H1 (cell line): ENCODE data around the gene DEFB113. TPM values are rescaled to one million over a fixed set of nuclear protein-coding genes. Genes with fewer than 3 reads are reported as not detected.
A peak's percentile ranks its signal among the peaks of the same experiment; 100 is the strongest.

Source experiments
- CTCF ChIA-PET: fragments of 300-600 bp; sonication (Branson Sonifier 250); formaldehyde crosslinking; loops from one replicate; lab custom pipeline; 2021; ENCODE audit not compliant: partially characterized antibody; lab: Charles Lee
- POLR2A ChIA-PET: fragments of 300-600 bp; sonication (Branson Sonifier 250); formaldehyde crosslinking; loops from one replicate; lab custom pipeline; 2021; ENCODE audit warnings: inconsistent platforms; ENCODE audit not compliant: partially characterized antibody; lab: Charles Lee
- DNase-seq, 2 experiments: peaks; one replicate each; pipeline versions ENCODE4 v3.0.0 to v3.0.0-alpha.2; 2010 to 2022; ENCODE audit warnings: low spot score in 2 of 2, low read depth in 1 of 2, mixed read lengths in 1 of 2
- FAIRE-seq: peaks from 2 replicates; lab custom pipeline; 2011; peaks lifted over from hg19 to GRCh38; lab: Jason Lieb, UNC
- H2AFZ ChIP-seq: 2 replicates; pipeline ENCODE4 v1.8.1; 2012; ENCODE audit warnings: low read length, inconsistent platforms
- H2AK5ac ChIP-seq: 2 replicates; pipeline ENCODE4 v1.6.1; 2013; ENCODE audit warnings: low read depth, low read length
- H2BK120ac ChIP-seq: replicated peaks from 2 replicates; pipeline ENCODE3; 2013; ENCODE audit warnings: low read depth, low read length, inconsistent platforms
- H2BK12ac ChIP-seq: 2 replicates; pipeline ENCODE4 v1.6.1; 2013; ENCODE audit warnings: low read depth, low read length
- H2BK15ac ChIP-seq: 2 replicates; pipeline ENCODE4 v1.6.1; 2013; ENCODE audit warnings: low read length
- H2BK20ac ChIP-seq: 2 replicates; pipeline ENCODE4 v1.6.1; 2013; ENCODE audit warnings: low read length
- H2BK5ac ChIP-seq: 2 replicates; pipeline ENCODE4 v1.6.1; 2013; ENCODE audit warnings: low read depth, low read length
- H3K14ac ChIP-seq: 2 replicates; pipeline ENCODE4 v1.6.1; 2013; ENCODE audit warnings: inconsistent platforms; ENCODE audit not compliant: insufficient read length
- H3K18ac ChIP-seq: 2 replicates; pipeline ENCODE4 v1.6.1; 2013; ENCODE audit warnings: low read length; ENCODE audit errors: extremely low read depth
- H3K23ac ChIP-seq: 2 replicates; pipeline ENCODE4 v1.6.1; 2013; ENCODE audit warnings: inconsistent platforms; ENCODE audit not compliant: insufficient read length
- H3K23me2 ChIP-seq: 2 replicates; pipeline ENCODE4 v1.6.1; 2013; ENCODE audit warnings: low read depth, low read length
- H3K27ac ChIP-seq: 2 replicates; pipeline ENCODE4 v1.6.1; 2011; ENCODE audit warnings: low read depth, low read length, inconsistent platforms
- H3K27me3 ChIP-seq, 4 experiments: replicated peaks in 1 of 4; 1 replicate in 1 of 4; 2 replicates in 3 of 4; pipeline versions ENCODE4 v1.6.1 to v1.8.1; 2011 to 2013; ENCODE audit warnings: low read length in 3 of 4, mild to moderate bottlenecking in 3 of 4, inconsistent platforms in 2 of 4, mixed read lengths in 2 of 4, moderate library complexity in 1 of 4; ENCODE audit not compliant: control insufficient read depth in 3 of 4, insufficient read depth in 3 of 4; ENCODE audit errors: extremely low read depth in 1 of 4
- H3K36me3 ChIP-seq, 4 experiments: 2 replicates each; pipeline versions ENCODE4 v1.6.1 to v1.8.1; 2011 to 2013; ENCODE audit warnings: mild to moderate bottlenecking in 4 of 4, low read length in 3 of 4, moderate library complexity in 2 of 4, control low read depth in 1 of 4, inconsistent platforms in 1 of 4; ENCODE audit not compliant: insufficient read depth in 4 of 4, control insufficient read depth in 2 of 4
- H3K4ac ChIP-seq: replicated peaks from 2 replicates; pipeline ENCODE3; 2013; ENCODE audit warnings: low read length, low read depth, mixed read lengths, inconsistent platforms; ENCODE audit not compliant: insufficient read length
- H3K4me1 ChIP-seq, 4 experiments: replicated peaks in 1 of 4; 1 replicate in 1 of 4; 2 replicates in 3 of 4; pipeline versions ENCODE4 v1.6.1 to v1.8.1; 2011 to 2013; ENCODE audit warnings: low read length in 3 of 4, inconsistent platforms in 2 of 4, mixed read lengths in 1 of 4; ENCODE audit not compliant: insufficient read depth in 4 of 4, control insufficient read depth in 3 of 4
- H3K4me2 ChIP-seq, 2 experiments: 2 replicates each; pipeline versions ENCODE4 v1.6.1 to v1.8.1; 2011 to 2013; ENCODE audit warnings: low read depth in 2 of 2, low read length in 2 of 2, control low read depth in 1 of 2, inconsistent platforms in 1 of 2, mild to moderate bottlenecking in 1 of 2; ENCODE audit not compliant: insufficient read depth in 1 of 2
- H3K4me3 ChIP-seq, 4 experiments: fragments of 200-600, 300-600 bp in 1 of 4; sonication (generic), shearing (Covaris generic), sonication (Bioruptor Twin) in 1 of 4; 2 replicates each; pipeline versions ENCODE4 v1.5.1 to v1.8.1; 2011 to 2016; ENCODE audit warnings: low read length in 4 of 4, low read depth in 3 of 4, control low read depth in 2 of 4, inconsistent platforms in 2 of 4, mild to moderate bottlenecking in 2 of 4, mixed read lengths in 1 of 4, moderate library complexity in 1 of 4; ENCODE audit not compliant: insufficient read depth in 2 of 4; ENCODE audit errors: extremely low read depth in 1 of 4
- H3K56ac ChIP-seq: replicated peaks from 2 replicates; pipeline ENCODE3; 2013; ENCODE audit warnings: low read depth, mild to moderate bottlenecking, mixed read lengths, low read length, inconsistent platforms; ENCODE audit not compliant: insufficient read length
- H3K79me1 ChIP-seq: 2 replicates; pipeline ENCODE4 v1.6.1; 2013; ENCODE audit warnings: low read depth, low read length, control low read depth
- H3K79me2 ChIP-seq, 2 experiments: 2 replicates each; pipeline versions ENCODE4 v1.6.1 to v1.8.1; 2012 to 2013; ENCODE audit warnings: low read length in 2 of 2, mild to moderate bottlenecking in 2 of 2, inconsistent platforms in 1 of 2; ENCODE audit not compliant: insufficient read depth in 2 of 2, control insufficient read depth in 1 of 2
- H3K9ac ChIP-seq, 4 experiments: replicated peaks in 1 of 4; 1 replicate in 1 of 4; 2 replicates in 3 of 4; pipeline versions ENCODE4 v1.6.1 to v1.8.1; 2011 to 2013; ENCODE audit warnings: low read depth in 3 of 4, low read length in 3 of 4, control low read depth in 2 of 4, mild to moderate bottlenecking in 2 of 4, moderate library complexity in 2 of 4, inconsistent platforms in 1 of 4; ENCODE audit errors: extremely low read depth in 1 of 4
- H3K9me3 ChIP-seq, 2 experiments: 2 replicates each; pipeline versions ENCODE4 v1.6.1 to v1.8.1; 2012 to 2013; ENCODE audit warnings: mild to moderate bottlenecking in 2 of 2, moderate library complexity in 2 of 2, control low read depth in 1 of 2, inconsistent platforms in 1 of 2, low read depth in 1 of 2, low read length in 1 of 2, mixed read lengths in 1 of 2; ENCODE audit not compliant: insufficient read depth in 2 of 2
- H4K20me1 ChIP-seq, 2 experiments: replicated peaks in 1 of 2; 2 replicates each; pipeline versions ENCODE3 to v1.8.1; 2011 to 2013; ENCODE audit warnings: inconsistent platforms in 2 of 2, low read length in 2 of 2, mild to moderate bottlenecking in 1 of 2; ENCODE audit not compliant: insufficient read depth in 2 of 2, control insufficient read depth in 1 of 2
- H4K5ac ChIP-seq: 2 replicates; pipeline ENCODE4 v1.6.1; 2013; ENCODE audit warnings: low read length, low read depth, mixed read lengths, inconsistent platforms; ENCODE audit not compliant: insufficient read length
- H4K8ac ChIP-seq: 2 replicates; pipeline ENCODE4 v1.8.0; 2013; ENCODE audit warnings: mild to moderate bottlenecking, moderate library complexity, low read length, inconsistent platforms; ENCODE audit not compliant: insufficient read depth; ENCODE audit errors: extremely low read depth
- H4K91ac ChIP-seq: replicated peaks from 2 replicates; pipeline ENCODE3; 2013; ENCODE audit warnings: low read length, mixed read lengths, inconsistent platforms; ENCODE audit not compliant: insufficient read length
- BCL11A ChIP-seq, 2 experiments: IDR thresholded peaks; one replicate each; pipeline ENCODE4 v1.6.1; 2011; ENCODE audit warnings: low read depth in 2 of 2, low read length in 2 of 2, mild to moderate bottlenecking in 2 of 2
- CEBPB ChIP-seq: IDR thresholded peaks from 2 replicates; pipeline ENCODE4 v1.6.1; 2012; ENCODE audit warnings: low read depth, low read length
- GTF2F1 ChIP-seq: IDR thresholded peaks from 2 replicates; pipeline ENCODE4 v1.6.1; 2012; ENCODE audit warnings: low read depth, low read length, improper control_type of control experiment, borderline replicate concordance
- WGBS, 2 experiments: shearing (Covaris generic) in 1 of 2; methylation state at CpG; one replicate each; pipeline versions ENCODE4 v1.1.6 to v1.1.7; 2013 to 2015; ENCODE audit warnings: low lambda C conversion rate in 2 of 2, mixed read lengths in 2 of 2, inconsistent platforms in 1 of 2, low coverage in 1 of 2, missing lambda C conversion rate in 1 of 2; ENCODE audit not compliant: insufficient replicate concordance in 2 of 2, insufficient coverage in 1 of 2, insufficient read length in 1 of 2; ENCODE audit errors: extremely low coverage in 1 of 2, missing lambda C conversion rate in 1 of 2; 5-methylcytosine and 5-hydroxymethylcytosine counted together
- polyA plus RNA-seq, 7 experiments: library from polyadenylated mRNA; depleted of rRNA in 3 of 7; stranded (reverse) in 5 of 7; unstranded in 2 of 7; fragments of >200 nt in 5 of 7; fragments of 200-250 nt in 2 of 7; gene quantifications; 1 replicate in 5 of 7; 2 replicates in 1 of 7; 4 replicates in 1 of 7; pipeline versions ENCODE4 v1.2.1 to v1.2.3, GENCODE V29; 2011 to 2013; ENCODE audit warnings: missing spikeins in 2 of 7, mixed read lengths in 2 of 7
- total RNA-seq: library from RNA; stranded (reverse); fragmentation: NEBNext Ultra II Directional; extraction: Animal tissue kit (Norgen Biotek cat#: 25700); gene quantifications from 2 replicates; pipeline ENCODE4 v1.2.1, GENCODE V29; 2021

DEFB113 gene
- total and polyA plus RNA-seq, 2 of the 8 experiments (the other 6 are each of a cell fraction or from before 2014, with no cell fraction given) = not detected

GRCh38 chr6:49946835-49947234, 22.6 kb downstream of the DEFB113 start:
- Histone ChIP-seq H3K36me3 (no peaks in the 10 kb centered on the region), H3K18ac (no peak overlapping the region), H3K14ac (no peak overlapping the region), H2BK15ac (no peak overlapping the region), H3K27me3 (no peaks in the 10 kb centered on the region), H4K8ac (no peak overlapping the region), H4K20me1 (no peaks in the 10 kb centered on the region), H3K56ac (no peak overlapping the region), H3K4ac (no peak overlapping the region), H3K79me1 (no peaks in the 10 kb centered on the region), H4K91ac (no peak overlapping the region), H3K23me2 (no peaks in the 10 kb centered on the region), H3K79me2 (no peaks in the 10 kb centered on the region), H3K4me3 (no peak overlapping the region), H3K4me1 (no peaks in the 10 kb centered on the region), H3K9me3 (no peaks in the 10 kb centered on the region), H2BK12ac (no peak overlapping the region), H3K27ac (no peak overlapping the region), H2AFZ (no peak overlapping the region), H2BK20ac (no peak overlapping the region), H3K23ac (no peak overlapping the region), H3K9ac (no peak overlapping the region), H4K5ac (no peak overlapping the region), H3K4me2 (no peak overlapping the region), H2BK120ac (no peak overlapping the region), H2AK5ac (no peak overlapping the region), H2BK5ac (no peak overlapping the region)
- no peak for FAIRE-seq
- no peak for DNase-seq
- ChIA-PET POLR2A (no interaction called here), CTCF (no interaction called here)
- WGBS, 2 experiments = 62% methylated on average over 2 of the region's 2 CpGs; no CpG with 5 or more reads in 1 of the 2 experiments
- TF ChIP-seq GTF2F1 (no peak), BCL11A (IDR thresholded peaks at IDR 0.05; ENCODE audit: low read depth in 2 of 2, low read length in 2 of 2) (no peak), CEBPB (peak; percentile 56; the same call in 1 of the 2 replicates)
